PC-9 (cell line): ENCODE measurements around the gene PLCD3.

Experiments used
- EZH2 ChIP-seq: fragments of 200-600 bp; sonication (generic); IDR thresholded peaks from 2 replicates; pipeline ENCODE4 v1.8.0; 2017; ENCODE audit warnings: antibody characterized with exemption, low read depth
- TF ChIP-seq, protein P1 (sequence below): fragments of 200-600 bp; sonication (generic); conservative IDR thresholded peaks from 2 replicates; pipeline ENCODE4 v1.6.1; 2017; ENCODE audit warnings: mixed run types, antibody characterized with exemption, mild to moderate bottlenecking, moderate library complexity

DNA sequence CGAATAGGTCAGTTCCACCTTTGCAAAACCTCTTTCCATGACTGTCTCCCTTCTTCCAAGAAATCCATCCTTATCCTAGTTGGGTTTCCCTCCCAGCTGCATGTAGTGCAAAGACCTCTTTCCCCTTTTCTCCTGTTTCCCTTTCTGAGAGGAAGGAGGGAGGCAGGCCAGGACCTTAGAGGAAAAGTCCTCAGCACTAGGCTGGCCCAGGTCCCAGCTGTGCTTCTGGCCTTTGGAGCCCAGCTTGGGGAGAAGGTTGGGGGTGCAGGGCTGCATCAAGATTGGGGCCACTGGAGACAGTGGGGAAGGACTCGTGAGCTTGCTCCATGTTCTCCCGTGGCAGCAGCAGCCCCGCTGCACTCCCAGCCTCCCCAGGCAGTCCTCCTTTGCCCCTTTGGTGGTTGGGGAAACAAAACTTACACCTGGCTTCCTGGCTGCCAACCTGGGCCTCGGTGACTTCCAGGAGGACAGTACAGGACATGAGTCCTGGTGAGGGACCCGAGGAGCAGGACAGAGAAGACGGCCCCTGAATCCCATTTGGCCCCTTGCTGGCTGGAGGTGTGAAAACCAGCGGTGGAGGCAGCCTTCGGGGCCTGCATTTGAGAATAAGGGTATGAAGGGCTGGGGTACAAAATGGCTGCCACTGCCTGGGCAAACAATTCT, 29.8 kb upstream of the PLCD3 start:
- TF ChIP-seq, protein P1, sequence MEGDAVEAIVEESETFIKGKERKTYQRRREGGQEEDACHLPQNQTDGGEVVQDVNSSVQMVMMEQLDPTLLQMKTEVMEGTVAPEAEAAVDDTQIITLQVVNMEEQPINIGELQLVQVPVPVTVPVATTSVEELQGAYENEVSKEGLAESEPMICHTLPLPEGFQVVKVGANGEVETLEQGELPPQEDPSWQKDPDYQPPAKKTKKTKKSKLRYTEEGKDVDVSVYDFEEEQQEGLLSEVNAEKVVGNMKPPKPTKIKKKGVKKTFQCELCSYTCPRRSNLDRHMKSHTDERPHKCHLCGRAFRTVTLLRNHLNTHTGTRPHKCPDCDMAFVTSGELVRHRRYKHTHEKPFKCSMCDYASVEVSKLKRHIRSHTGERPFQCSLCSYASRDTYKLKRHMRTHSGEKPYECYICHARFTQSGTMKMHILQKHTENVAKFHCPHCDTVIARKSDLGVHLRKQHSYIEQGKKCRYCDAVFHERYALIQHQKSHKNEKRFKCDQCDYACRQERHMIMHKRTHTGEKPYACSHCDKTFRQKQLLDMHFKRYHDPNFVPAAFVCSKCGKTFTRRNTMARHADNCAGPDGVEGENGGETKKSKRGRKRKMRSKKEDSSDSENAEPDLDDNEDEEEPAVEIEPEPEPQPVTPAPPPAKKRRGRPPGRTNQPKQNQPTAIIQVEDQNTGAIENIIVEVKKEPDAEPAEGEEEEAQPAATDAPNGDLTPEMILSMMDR, result no peak
- TF ChIP-seq EZH2, result no peak
